D721Med (cell line): Measurements from ENCODE around the gene NELL2.
"Not testable (repeated sequence)": the region's sequence is repeated elsewhere in the genome, so short reads cannot be mapped to it uniquely, and the experiment has no call there.

Source experiments
- DNase-seq: peaks from one replicate; pipeline ENCODE4 v3.0.0; 2011; ENCODE audit warnings: low spot score; ENCODE audit not compliant: insufficient read length
- FAIRE-seq: peaks from 2 replicates; lab custom pipeline; 2011; peaks lifted over from hg19 to GRCh38; lab: Jason Lieb, UNC
- TF ChIP-seq, protein P1 (sequence below): IDR thresholded peaks from 2 replicates; pipeline ENCODE4 v1.5.1; 2012; ENCODE audit warnings: mild to moderate bottlenecking, control low read depth; ENCODE audit not compliant: insufficient read depth; ENCODE audit errors: missing control alignments

NELL2 gene

DNA sequence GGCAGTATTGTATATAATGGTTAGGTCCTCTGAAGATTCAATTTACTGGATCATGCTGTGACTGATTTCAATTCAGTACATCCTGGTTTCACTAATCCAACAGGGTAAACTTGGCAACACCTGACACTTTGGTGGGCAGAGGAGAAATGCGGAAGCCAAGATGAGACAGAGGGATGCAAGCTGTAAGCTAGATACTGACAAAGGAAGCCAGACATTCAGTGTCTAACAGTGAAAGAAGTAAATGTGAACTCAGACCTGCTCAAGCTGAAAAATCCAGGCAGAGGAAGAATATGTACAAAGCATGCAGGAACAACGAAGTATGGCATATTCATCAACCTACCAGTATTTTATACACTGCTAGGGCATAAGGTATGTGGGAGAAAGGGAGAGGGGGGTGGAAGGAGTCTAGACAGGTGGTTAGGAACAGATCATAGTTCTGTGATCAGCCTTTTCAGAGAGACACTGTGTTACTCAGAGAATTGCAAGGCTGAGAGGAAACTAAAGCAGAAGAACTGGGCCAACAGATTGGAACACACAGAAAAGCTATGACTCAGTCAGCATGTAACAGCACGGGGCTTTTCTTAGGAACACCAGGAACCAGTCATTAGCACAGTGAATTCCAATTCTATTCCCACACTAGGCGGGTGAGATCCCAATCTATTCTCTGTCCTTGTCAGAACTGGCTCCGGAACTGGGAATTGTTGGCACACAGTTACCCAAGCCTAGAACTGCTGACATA is 40.3 kb downstream of the NELL2 start:
- TF ChIP-seq, protein P1, sequence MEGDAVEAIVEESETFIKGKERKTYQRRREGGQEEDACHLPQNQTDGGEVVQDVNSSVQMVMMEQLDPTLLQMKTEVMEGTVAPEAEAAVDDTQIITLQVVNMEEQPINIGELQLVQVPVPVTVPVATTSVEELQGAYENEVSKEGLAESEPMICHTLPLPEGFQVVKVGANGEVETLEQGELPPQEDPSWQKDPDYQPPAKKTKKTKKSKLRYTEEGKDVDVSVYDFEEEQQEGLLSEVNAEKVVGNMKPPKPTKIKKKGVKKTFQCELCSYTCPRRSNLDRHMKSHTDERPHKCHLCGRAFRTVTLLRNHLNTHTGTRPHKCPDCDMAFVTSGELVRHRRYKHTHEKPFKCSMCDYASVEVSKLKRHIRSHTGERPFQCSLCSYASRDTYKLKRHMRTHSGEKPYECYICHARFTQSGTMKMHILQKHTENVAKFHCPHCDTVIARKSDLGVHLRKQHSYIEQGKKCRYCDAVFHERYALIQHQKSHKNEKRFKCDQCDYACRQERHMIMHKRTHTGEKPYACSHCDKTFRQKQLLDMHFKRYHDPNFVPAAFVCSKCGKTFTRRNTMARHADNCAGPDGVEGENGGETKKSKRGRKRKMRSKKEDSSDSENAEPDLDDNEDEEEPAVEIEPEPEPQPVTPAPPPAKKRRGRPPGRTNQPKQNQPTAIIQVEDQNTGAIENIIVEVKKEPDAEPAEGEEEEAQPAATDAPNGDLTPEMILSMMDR: no peak

GRCh38 chr12:44834996-44835395 is 41.1 kb downstream of the NELL2 start:
- DNase-seq, FAIRE-seq: not testable (repeated sequence)

More for the DNA sequence above, 40.3 kb downstream of the NELL2 start:
- DNase-seq (no peak), FAIRE-seq (no peak)

- no peak for DNase-seq
- FAIRE-seq: no peak
- TF ChIP-seq, protein P1: no peak
Observed at GRCh38 chr12:44833561-44833960, 42.6 kb downstream of the NELL2 start.

DNA sequence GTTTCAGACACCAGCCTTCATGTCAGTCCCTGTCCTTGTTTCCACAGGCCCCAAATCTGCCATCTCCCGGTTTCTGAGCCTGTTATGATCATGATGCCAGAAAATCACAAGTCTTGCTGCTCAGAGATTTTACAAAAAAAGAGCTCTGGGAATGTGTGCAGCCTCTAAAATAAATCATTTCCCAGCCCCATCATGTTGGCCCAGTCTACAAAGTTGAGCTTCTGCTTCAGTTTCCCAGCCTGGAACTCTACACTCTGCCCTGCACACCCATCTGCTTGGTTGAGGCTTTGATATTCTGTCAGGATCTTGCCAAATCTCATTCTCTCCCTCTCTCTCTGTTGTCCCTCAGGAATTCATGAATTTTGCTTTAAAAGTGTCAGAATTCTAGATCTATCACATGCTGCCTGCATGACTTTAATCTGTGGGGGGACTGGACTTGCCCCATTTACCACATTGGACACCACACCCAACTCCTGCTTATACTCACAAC is 45.5 kb downstream of the NELL2 start:
- TF ChIP-seq, protein P1: no peak
- DNase-seq (no peak), FAIRE-seq (no peak)

DNA sequence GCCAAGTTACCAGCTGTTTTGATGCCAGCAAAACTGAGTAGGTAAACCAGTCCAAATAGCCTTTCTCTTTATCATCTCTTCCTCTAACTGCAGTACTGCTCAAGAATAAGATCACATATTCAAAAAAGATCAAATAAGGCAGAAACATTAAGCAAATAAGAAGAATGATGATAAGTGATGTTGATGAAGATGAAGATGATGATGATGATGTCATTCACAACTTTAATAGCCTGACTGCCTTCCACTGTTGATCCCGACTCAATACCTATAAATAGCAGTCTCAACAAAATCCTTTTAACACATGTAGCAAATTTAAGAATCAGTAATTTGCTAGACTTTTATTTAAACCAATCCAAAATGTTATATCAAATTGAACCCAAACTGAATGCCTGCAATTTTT is 47.1 kb downstream of the NELL2 start:
- DNase-seq: no peak
- FAIRE-seq: no peak
- TF ChIP-seq, protein P1: no peak

GRCh38 chr12:44827832-44828438 is 48.2 kb downstream of the NELL2 start:
- TF ChIP-seq, protein P1: no peak
- DNase-seq (no peak), FAIRE-seq (no peak)

DNA sequence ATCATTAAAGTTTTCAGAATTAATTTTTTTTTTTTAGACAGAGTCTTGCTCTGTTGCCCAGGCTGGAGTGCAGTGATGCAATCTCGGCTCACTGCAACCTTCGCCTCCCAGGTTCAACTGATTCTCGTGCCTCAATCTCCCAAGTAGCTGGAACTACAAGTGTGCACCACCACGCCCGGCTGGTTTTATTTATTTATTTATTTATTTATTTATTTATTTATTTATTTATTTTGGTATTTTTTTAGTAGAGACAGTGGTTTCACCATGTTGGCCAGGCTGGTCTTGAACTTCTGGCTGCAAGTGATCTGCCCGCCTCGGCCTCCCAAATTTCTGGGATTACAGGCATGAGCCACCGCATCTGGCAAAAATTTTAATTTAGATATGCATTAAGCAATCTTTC is 54.4 kb downstream of the NELL2 start:
- not testable (repeated sequence) for FAIRE-seq

DNA sequence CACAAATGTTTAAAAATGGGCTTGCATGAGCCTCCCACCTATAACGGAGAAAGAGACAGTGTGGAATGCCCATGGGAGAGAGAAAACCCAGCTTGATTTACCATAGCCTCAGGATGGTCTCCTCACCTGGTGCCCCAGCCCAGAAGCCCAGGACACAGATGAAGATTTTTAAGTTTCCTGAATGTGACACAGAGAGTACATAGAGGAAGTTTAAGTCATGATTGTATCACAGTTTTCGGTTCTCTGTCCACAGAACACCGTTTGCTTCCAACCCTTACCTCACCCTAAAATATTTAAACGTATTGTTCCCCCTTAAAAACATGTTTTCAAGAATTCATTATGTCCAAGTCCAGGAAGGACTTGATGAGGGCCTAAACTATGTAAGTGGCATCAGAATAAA is 56.2 kb downstream of the NELL2 start:
- DNase-seq: no peak
- TF ChIP-seq, protein P1: no peak
- FAIRE-seq: no peak

More for the DNA sequence above, 54.4 kb downstream of the NELL2 start:
- DNase-seq: not testable (repeated sequence)
